ENCODE results near the gene ZNF618.
"Not testable (repeated sequence)": the region's sequence is repeated elsewhere in the genome, so short reads cannot be mapped to it uniquely, and the experiment has no call there.

Gene ZNF618

GRCh38 chr9:114081441-114082016 is 205.4 kb downstream of the ZNF618 start:
- TF ChIP-seq POLR2A (IDR thresholded peaks at IDR 0.05; ENCODE audit: low read depth, low read length) (no peak), TAF1 (IDR thresholded peaks at IDR 0.05; ENCODE audit: borderline replicate concordance, low read depth, low read length) (no peak), POLR2AphosphoS5 (IDR thresholded peaks at IDR 0.05; ENCODE audit: low read depth, low read length) (no peak)
- FAIRE-seq: no peak
- DNase-seq (ENCODE audit: insufficient read length): no peak

GRCh38 chr9:114082017-114082762 is 206.1 kb downstream of the ZNF618 start:
- TF ChIP-seq POLR2A (IDR thresholded peaks at IDR 0.05; ENCODE audit: low read depth, low read length) (no peak), TAF1 (IDR thresholded peaks at IDR 0.05; ENCODE audit: borderline replicate concordance, low read depth, low read length) (no peak), POLR2AphosphoS5 (IDR thresholded peaks at IDR 0.05; ENCODE audit: low read depth, low read length) (no peak)
- peak; percentile 57 for DNase-seq (ENCODE audit: insufficient read length)
- peak; percentile 91 for FAIRE-seq

GRCh38 chr9:114082763-114083412 is 206.8 kb downstream of the ZNF618 start:
- FAIRE-seq; DNase-seq (ENCODE audit: insufficient read length): not testable (repeated sequence)

- DNase-seq (ENCODE audit: insufficient read length): no peak
- no peak for FAIRE-seq
- no peak for TF ChIP-seq POLR2AphosphoS5 (IDR thresholded peaks at IDR 0.05; ENCODE audit: low read depth, low read length)
- no peak for TF ChIP-seq POLR2A (IDR thresholded peaks at IDR 0.05; ENCODE audit: low read depth, low read length)
- no peak for TF ChIP-seq TAF1 (IDR thresholded peaks at IDR 0.05; ENCODE audit: borderline replicate concordance, low read depth, low read length)
These were observed 207.6 kb downstream of the ZNF618 start for GRCh38 chr9:114083666-114084065.

GRCh38 chr9:114084282-114085073 is 208.4 kb downstream of the ZNF618 start:
- FAIRE-seq: no peak

GRCh38 chr9:114085387-114085789 is 209.3 kb downstream of the ZNF618 start:
- TF ChIP-seq POLR2AphosphoS5 (IDR thresholded peaks at IDR 0.05; ENCODE audit: low read depth, low read length) (no peak), TAF1 (IDR thresholded peaks at IDR 0.05; ENCODE audit: borderline replicate concordance, low read depth, low read length) (no peak), POLR2A (IDR thresholded peaks at IDR 0.05; ENCODE audit: low read depth, low read length) (no peak)
- DNase-seq (ENCODE audit: insufficient read length) (no peak), FAIRE-seq (no peak)

More at GRCh38 chr9:114084282-114085073, 208.4 kb downstream of the ZNF618 start:
- no peak for TF ChIP-seq POLR2A (IDR thresholded peaks at IDR 0.05; ENCODE audit: low read depth, low read length)
- no peak for TF ChIP-seq POLR2AphosphoS5 (IDR thresholded peaks at IDR 0.05; ENCODE audit: low read depth, low read length)
- TF ChIP-seq TAF1 (IDR thresholded peaks at IDR 0.05; ENCODE audit: borderline replicate concordance, low read depth, low read length): no peak
- DNase-seq (ENCODE audit: insufficient read length): no peak

GRCh38 chr9:114086009-114086408 is 209.9 kb downstream of the ZNF618 start:
- DNase-seq (ENCODE audit: insufficient read length) (no peak), FAIRE-seq (no peak)
- TF ChIP-seq POLR2AphosphoS5 (IDR thresholded peaks at IDR 0.05; ENCODE audit: low read depth, low read length) (no peak), POLR2A (IDR thresholded peaks at IDR 0.05; ENCODE audit: low read depth, low read length) (no peak), TAF1 (IDR thresholded peaks at IDR 0.05; ENCODE audit: borderline replicate concordance, low read depth, low read length) (no peak)

- no peak for DNase-seq (ENCODE audit: insufficient read length)
- no peak for FAIRE-seq
- no peak for TF ChIP-seq POLR2AphosphoS5 (IDR thresholded peaks at IDR 0.05; ENCODE audit: low read depth, low read length)
- TF ChIP-seq POLR2A (IDR thresholded peaks at IDR 0.05; ENCODE audit: low read depth, low read length): no peak
- no peak for TF ChIP-seq TAF1 (IDR thresholded peaks at IDR 0.05; ENCODE audit: borderline replicate concordance, low read depth, low read length)
These were observed 210.5 kb downstream of the ZNF618 start for GRCh38 chr9:114086607-114087006.

GRCh38 chr9:114087721-114088120 is 211.6 kb downstream of the ZNF618 start:
- no peak for FAIRE-seq
- DNase-seq (ENCODE audit: insufficient read length): no peak
- TF ChIP-seq POLR2A (IDR thresholded peaks at IDR 0.05; ENCODE audit: low read depth, low read length) (no peak), POLR2AphosphoS5 (IDR thresholded peaks at IDR 0.05; ENCODE audit: low read depth, low read length) (no peak), TAF1 (IDR thresholded peaks at IDR 0.05; ENCODE audit: borderline replicate concordance, low read depth, low read length) (no peak)

- no peak for DNase-seq (ENCODE audit: insufficient read length)
- FAIRE-seq: no peak
- no peak for TF ChIP-seq POLR2A (IDR thresholded peaks at IDR 0.05; ENCODE audit: low read depth, low read length)
- no peak for TF ChIP-seq POLR2AphosphoS5 (IDR thresholded peaks at IDR 0.05; ENCODE audit: low read depth, low read length)
- TF ChIP-seq TAF1 (IDR thresholded peaks at IDR 0.05; ENCODE audit: borderline replicate concordance, low read depth, low read length): no peak
These were observed 212.6 kb downstream of the ZNF618 start for GRCh38 chr9:114088571-114089170.

Measured in GM12892 (cell line).